H1 (cell line): Measurements from ENCODE around the gene GPR25. TPM values are rescaled to one million over a fixed set of nuclear protein-coding genes. Genes with fewer than 3 reads are reported as not detected.
A peak's percentile ranks its signal among the peaks of the same experiment; 100 is the strongest.

Experiments used
- BACH1 ChIP-seq: IDR thresholded peaks from 2 replicates; pipeline ENCODE4 v1.6.1; 2012; ENCODE audit warnings: low read length, improper control_type of control experiment
- BRCA1 ChIP-seq: IDR thresholded peaks from 2 replicates; pipeline ENCODE4 v1.6.1; 2012; ENCODE audit warnings: low read depth, low read length, improper control_type of control experiment
- CBX5 ChIP-seq: fragments of 300-800, 300-1000 bp; sonication (generic); IDR thresholded peaks from 2 replicates; pipeline ENCODE4 v1.7.1; 2016; ENCODE audit warnings: antibody characterized with exemption, low read length, low read depth
- CEBPB ChIP-seq: IDR thresholded peaks from 2 replicates; pipeline ENCODE4 v1.6.1; 2012; ENCODE audit warnings: low read depth, low read length
- GABPA ChIP-seq: IDR thresholded peaks from 2 replicates; pipeline ENCODE4 v1.6.1; 2011; ENCODE audit warnings: mild to moderate bottlenecking, low read length, moderate library complexity, borderline replicate concordance; ENCODE audit not compliant: insufficient read depth
- GTF2F1 ChIP-seq: IDR thresholded peaks from 2 replicates; pipeline ENCODE4 v1.6.1; 2012; ENCODE audit warnings: low read depth, low read length, improper control_type of control experiment, borderline replicate concordance
- HDAC2 ChIP-seq, 2 experiments: fragments of 300-600 bp in 1 of 2; sonication (generic) in 1 of 2; IDR thresholded peaks; 2 replicates each; pipeline ENCODE4 v1.6.1; 2011 to 2012; ENCODE audit warnings: low read depth in 2 of 2, low read length in 2 of 2, mild to moderate bottlenecking in 2 of 2, moderate library complexity in 2 of 2, borderline replicate concordance in 1 of 2, inconsistent platforms in 1 of 2
- JUN ChIP-seq: IDR thresholded peaks from 2 replicates; pipeline ENCODE4 v1.6.1; 2011; ENCODE audit warnings: low read depth, mild to moderate bottlenecking, improper control_type of control experiment, low read length
- NANOG ChIP-seq: IDR thresholded peaks from 2 replicates; pipeline ENCODE4 v1.6.1; 2011; ENCODE audit warnings: low read length, low read depth, mild to moderate bottlenecking, inconsistent platforms; ENCODE audit not compliant: insufficient read depth, poor library complexity, severe bottlenecking
- NRF1 ChIP-seq: IDR thresholded peaks from 2 replicates; pipeline ENCODE4 v1.6.1; 2011; ENCODE audit warnings: mild to moderate bottlenecking, low read depth, low read length, improper control_type of control experiment
- PHF8 ChIP-seq: fragments of 200-600 bp; sonication (generic); conservative IDR thresholded peaks from 2 replicates; pipeline ENCODE4 v1.7.1; 2012; ENCODE audit warnings: low read depth, mild to moderate bottlenecking, inconsistent platforms, low read length, moderate library complexity
- RAD21 ChIP-seq, 2 experiments: IDR thresholded peaks in 1 of 2; conservative IDR thresholded peaks in 1 of 2; 2 replicates each; pipeline ENCODE4 v1.6.1; 2011; ENCODE audit warnings: low read depth in 2 of 2, low read length in 2 of 2, improper control_type of control experiment in 1 of 2, inconsistent platforms in 1 of 2, mild to moderate bottlenecking in 1 of 2, moderate library complexity in 1 of 2
- RBBP5 ChIP-seq: IDR thresholded peaks from 2 replicates; pipeline ENCODE4 v1.7.1; 2012; ENCODE audit warnings: low read depth, mild to moderate bottlenecking, inconsistent platforms, low read length, moderate library complexity, borderline replicate concordance
- RXRA ChIP-seq: IDR thresholded peaks from 2 replicates; pipeline ENCODE4 v1.6.1; 2011; ENCODE audit warnings: low read depth, mild to moderate bottlenecking, low read length, moderate library complexity; ENCODE audit not compliant: insufficient read depth
- SP1 ChIP-seq: IDR thresholded peaks from 2 replicates; pipeline ENCODE4 v1.6.1; 2011; ENCODE audit warnings: low read depth, low read length
- SRF ChIP-seq: IDR thresholded peaks from 2 replicates; pipeline ENCODE4 v1.6.1; 2011; ENCODE audit warnings: mild to moderate bottlenecking, low read depth, low read length, moderate library complexity
- SUZ12 ChIP-seq: fragments of 200-600 bp; sonication (generic); IDR thresholded peaks from 2 replicates; pipeline ENCODE4 v1.6.1; 2012; ENCODE audit warnings: mild to moderate bottlenecking, inconsistent platforms, low read length, moderate library complexity, mixed read lengths
- YY1 ChIP-seq: IDR thresholded peaks from 2 replicates; pipeline ENCODE4 v1.6.1; 2011; ENCODE audit warnings: low read depth, mild to moderate bottlenecking, low read length
- polyA plus RNA-seq, 7 experiments: library from polyadenylated mRNA; depleted of rRNA in 3 of 7; stranded (reverse) in 5 of 7; unstranded in 2 of 7; fragments of >200 nt in 5 of 7; fragments of 200-250 nt in 2 of 7; gene quantifications; 1 replicate in 5 of 7; 2 replicates in 1 of 7; 4 replicates in 1 of 7; pipeline versions ENCODE4 v1.2.1 to v1.2.3, GENCODE V29; 2011 to 2013; ENCODE audit warnings: missing spikeins in 2 of 7, mixed read lengths in 2 of 7
- total RNA-seq: library from RNA; stranded (reverse); fragmentation: NEBNext Ultra II Directional; extraction: Animal tissue kit (Norgen Biotek cat#: 25700); gene quantifications from 2 replicates; pipeline ENCODE4 v1.2.1, GENCODE V29; 2021
- TF ChIP-seq, protein P1 (sequence below): IDR thresholded peaks from 2 replicates; pipeline ENCODE4 v1.6.1; 2012; ENCODE audit warnings: low read length, inconsistent platforms
- TF ChIP-seq, protein P2 (sequence below): IDR thresholded peaks from 2 replicates; pipeline ENCODE4 v1.6.1; 2012; ENCODE audit warnings: inconsistent platforms
- TF ChIP-seq, protein P3 (sequence below), 3 experiments: IDR thresholded peaks; 1 replicate in 2 of 3; 2 replicates in 1 of 3; pipeline versions ENCODE4 v1.5.1 to v1.6.1; 2011; ENCODE audit warnings: low read length in 3 of 3, mild to moderate bottlenecking in 3 of 3, inconsistent platforms in 2 of 3, low read depth in 1 of 3, moderate library complexity in 1 of 3; ENCODE audit not compliant: insufficient read depth in 1 of 3; ENCODE audit errors: control extremely low read depth in 1 of 3

Gene GPR25
- total and polyA plus RNA-seq, 2 of the 8 experiments (the other 6 are each of a cell fraction or from before 2014, with no cell fraction given) = not detected

DNA sequence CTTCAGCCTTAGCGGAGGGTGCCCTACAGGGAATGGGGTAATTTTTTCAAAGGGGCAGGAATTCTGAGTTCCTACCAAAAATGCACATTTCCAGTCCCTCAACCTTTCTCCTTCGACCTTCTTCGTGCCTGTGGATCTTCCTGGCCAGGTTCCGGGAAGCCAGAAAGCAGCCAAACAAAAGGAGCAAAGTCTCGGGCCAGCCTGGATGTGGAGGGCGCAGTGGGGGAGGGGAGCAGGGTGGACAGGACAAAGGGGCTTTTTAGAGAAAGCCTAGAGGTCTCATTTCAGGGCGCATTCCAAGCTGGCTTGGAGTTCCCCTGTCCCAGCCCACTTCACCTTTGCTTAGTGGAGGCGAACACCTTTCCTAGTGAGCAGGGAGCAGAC lies 19.0 kb downstream of the GPR25 start (continued):
- TF ChIP-seq RXRA = no peak
- no peak for TF ChIP-seq SRF
- TF ChIP-seq GTF2F1 = peak; percentile 79; the same call in 1 of the 2 replicates
- no peak for TF ChIP-seq CBX5
- no peak for TF ChIP-seq BRCA1
- 0 out of 4 replicates have a peak, but pooled peaks of 1 of the 2 experiments have one; percentile 55 for TF ChIP-seq HDAC2 (IDR thresholded peaks at IDR 0.05; ENCODE audit: borderline replicate concordance in 1 of 2, low read depth in 2 of 2, low read length in 2 of 2)
- no peak for TF ChIP-seq RAD21 (IDR thresholded peaks at IDR 0.05 in 1 of 2, conservative IDR thresholded peaks at IDR 0.05 in 1 of 2; ENCODE audit: low read depth in 2 of 2, low read length in 2 of 2)
- peak; percentile 12 for TF ChIP-seq NANOG
- no peak for TF ChIP-seq YY1
- TF ChIP-seq SUZ12 = no peak
- TF ChIP-seq RBBP5 = no peak
- TF ChIP-seq BACH1 = no peak
- TF ChIP-seq PHF8 = peak; percentile 53
- no peak for TF ChIP-seq NRF1
- TF ChIP-seq, protein P1, sequence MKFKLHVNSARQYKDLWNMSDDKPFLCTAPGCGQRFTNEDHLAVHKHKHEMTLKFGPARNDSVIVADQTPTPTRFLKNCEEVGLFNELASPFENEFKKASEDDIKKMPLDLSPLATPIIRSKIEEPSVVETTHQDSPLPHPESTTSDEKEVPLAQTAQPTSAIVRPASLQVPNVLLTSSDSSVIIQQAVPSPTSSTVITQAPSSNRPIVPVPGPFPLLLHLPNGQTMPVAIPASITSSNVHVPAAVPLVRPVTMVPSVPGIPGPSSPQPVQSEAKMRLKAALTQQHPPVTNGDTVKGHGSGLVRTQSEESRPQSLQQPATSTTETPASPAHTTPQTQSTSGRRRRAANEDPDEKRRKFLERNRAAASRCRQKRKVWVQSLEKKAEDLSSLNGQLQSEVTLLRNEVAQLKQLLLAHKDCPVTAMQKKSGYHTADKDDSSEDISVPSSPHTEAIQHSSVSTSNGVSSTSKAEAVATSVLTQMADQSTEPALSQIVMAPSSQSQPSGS = no peak
- TF ChIP-seq GABPA = no peak
- 0 out of 2 replicates have a peak, but pooled peaks have one; percentile 74 for TF ChIP-seq SP1
- TF ChIP-seq, protein P2, sequence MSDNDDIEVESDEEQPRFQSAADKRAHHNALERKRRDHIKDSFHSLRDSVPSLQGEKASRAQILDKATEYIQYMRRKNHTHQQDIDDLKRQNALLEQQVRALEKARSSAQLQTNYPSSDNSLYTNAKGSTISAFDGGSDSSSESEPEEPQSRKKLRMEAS = no peak; the same call in 1 of the 2 replicates
- no peak for TF ChIP-seq JUN
- TF ChIP-seq CEBPB = no peak
- TF ChIP-seq, protein P3, sequence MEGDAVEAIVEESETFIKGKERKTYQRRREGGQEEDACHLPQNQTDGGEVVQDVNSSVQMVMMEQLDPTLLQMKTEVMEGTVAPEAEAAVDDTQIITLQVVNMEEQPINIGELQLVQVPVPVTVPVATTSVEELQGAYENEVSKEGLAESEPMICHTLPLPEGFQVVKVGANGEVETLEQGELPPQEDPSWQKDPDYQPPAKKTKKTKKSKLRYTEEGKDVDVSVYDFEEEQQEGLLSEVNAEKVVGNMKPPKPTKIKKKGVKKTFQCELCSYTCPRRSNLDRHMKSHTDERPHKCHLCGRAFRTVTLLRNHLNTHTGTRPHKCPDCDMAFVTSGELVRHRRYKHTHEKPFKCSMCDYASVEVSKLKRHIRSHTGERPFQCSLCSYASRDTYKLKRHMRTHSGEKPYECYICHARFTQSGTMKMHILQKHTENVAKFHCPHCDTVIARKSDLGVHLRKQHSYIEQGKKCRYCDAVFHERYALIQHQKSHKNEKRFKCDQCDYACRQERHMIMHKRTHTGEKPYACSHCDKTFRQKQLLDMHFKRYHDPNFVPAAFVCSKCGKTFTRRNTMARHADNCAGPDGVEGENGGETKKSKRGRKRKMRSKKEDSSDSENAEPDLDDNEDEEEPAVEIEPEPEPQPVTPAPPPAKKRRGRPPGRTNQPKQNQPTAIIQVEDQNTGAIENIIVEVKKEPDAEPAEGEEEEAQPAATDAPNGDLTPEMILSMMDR (IDR thresholded peaks at IDR 0.05; ENCODE audit: control extremely low read depth in 1 of 3, insufficient read depth in 1 of 3, low read depth in 1 of 3, low read length in 3 of 3) = no peak
